Heart left ventricle (tissue), 16 donors: Measurements from ENCODE around the gene BICRA. TPM values are rescaled to one million over a fixed set of nuclear protein-coding genes. Genes with fewer than 3 reads are reported as not detected.
A peak's percentile ranks its signal among the peaks of the same experiment; 100 is the strongest.

Experiments
- ATAC-seq, 4 donors: fragments of 200-7000 bp; cut with Tn5 transposase; one replicate each; pipeline ENCODE4 v1.9.1; 2020 to 2022; ENCODE audit warnings: moderate library complexity in 4 of 4, mild to moderate bottlenecking in 3 of 4, moderate number of reproducible peaks in 1 of 4
- DNase-seq, 5 donors: peaks; one replicate each; pipeline ENCODE4 v3.0.0-alpha.2; 2020
- H3K27ac ChIP-seq, 12 donors: fragments of 200-600 bp; sonication (generic) in 4 of 12; one replicate each; pipeline versions ENCODE4 v1.5.0 to v1.8.0; 2016 to 2022; ENCODE audit warnings: mild to moderate bottlenecking in 2 of 12
- H3K27me3 ChIP-seq, 9 donors: fragments of 200-600 bp; sonication (generic) in 2 of 9; one replicate each; pipeline versions ENCODE4 v1.5.1 to v1.8.0; 2016 to 2022; ENCODE audit warnings: mild to moderate bottlenecking in 3 of 9
- H3K36me3 ChIP-seq, 9 donors: fragments of 200-600 bp; sonication (generic) in 2 of 9; one replicate each; pipeline versions ENCODE4 v1.5.0 to v1.8.0; 2018 to 2022; ENCODE audit warnings: mild to moderate bottlenecking in 2 of 9
- H3K4me1 ChIP-seq, 12 donors: fragments of 200-600 bp; sonication (generic) in 4 of 12; one replicate each; pipeline versions ENCODE4 v1.5.0 to v1.8.0; 2016 to 2022; ENCODE audit warnings: mild to moderate bottlenecking in 3 of 12
- H3K4me3 ChIP-seq, 12 donors: fragments of 200-600 bp; sonication (generic) in 4 of 12; one replicate each; pipeline versions ENCODE4 v1.5.0 to v1.8.0; 2017 to 2022; ENCODE audit warnings: mild to moderate bottlenecking in 9 of 12, moderate library complexity in 4 of 12
- H3K9me3 ChIP-seq, 12 donors: fragments of 200-600 bp; sonication (generic) in 4 of 12; one replicate each; pipeline versions ENCODE4 v1.5.0 to v1.8.0; 2016 to 2022; ENCODE audit warnings: mild to moderate bottlenecking in 1 of 12
- CTCF ChIP-seq, 12 donors: fragments of 200-600 bp; sonication (generic) in 4 of 12; IDR thresholded peaks; one replicate each; pipeline versions ENCODE4 v1.5.0 to v1.8.0; 2018 to 2022; ENCODE audit warnings: antibody characterized with exemption in 12 of 12, mild to moderate bottlenecking in 5 of 12
- POLR2A ChIP-seq, 2 donors: fragments of 450-650 bp; IDR thresholded peaks; one replicate each; pipeline ENCODE4 v1.6.1; 2017; ENCODE audit warnings: antibody characterized with exemption in 2 of 2, mild to moderate bottlenecking in 2 of 2, moderate library complexity in 2 of 2
- WGBS, 4 donors: extraction: QIAGEN DNeasy Blood & Tissue Kit in 2 of 4; methylation state at CpG; one replicate each; pipeline versions ENCODE4 v1.1.5 to v1.1.7; 2013 to 2018; 5-methylcytosine and 5-hydroxymethylcytosine counted together
- intact Hi-C, 10 donors: fragments of 100-400 bp; cut with DNase I; formaldehyde crosslinking; loops; one replicate each; pipeline versions ENCODE4 v1.11.1 to v1.14.2; 2022
- polyA plus RNA-seq, 2 donors: library from polyadenylated mRNA; stranded (reverse); fragments of 200-250 nt; gene quantifications; one replicate each; pipeline ENCODE4 v1.2.3, GENCODE V29; 2013
- total RNA-seq, 9 donors: library from RNA; depleted of rRNA in 2 of 9; stranded (reverse); fragments of >200 nt in 2 of 9; fragmentation: NEBNext Ultra II Directional in 3 of 9; extraction: Animal tissue kit (Norgen Biotek cat#: 25700) in 3 of 9; gene quantifications; one replicate each; pipeline versions ENCODE4 v1.1.0 to v1.2.4, GENCODE V29; 2016 to 2023
- donor health status: ischemic (EF 13 %, LVEDD 7.1; RV severe dilation, severe dysfunction).
- donor health status: healthy with polysubstance abuse.
- donor health status: DM: no; HTN: yes; CAD: no.
- donor health status: DM: no; HTN: no; CAD: no.
- donor health status: ischemic (EF 25% LVEDD 6.9; RV normal size, moderate dysfunction).
- donor health status: ischemic (EF 25% LVEDD 5.7; RV mildly dilated, moderate dysfunction).
- donor health status: healthy.
- donor health status: DM: yes; HTN: yes; CAD: no.
- donor health status: ischemic (EF 35%, LVEDD 5.7; RV mildly dilated, moderate dysfunction).
- donor health status: nonischemic (EF 11% LVEDD 7.7; RV severe dilation, severe dysfunction).
- donor health status: DM: yes; HTN: yes; CAD: no.
- donor health status: PGD.
- donor health status: ischemic (EF 29% LVEDD 5.4; RV normal size, mild dysfunction).
- donor health status: nonischemic (EF 23%, LVEDD 6.1; RV moderate dilation, normal function).

The BICRA gene
- total and polyA plus RNA-seq, 11 donors: 5.3 to 14.5 (median 8.5) TPM

GRCh38 chr19:47564081-47564480 lies 44.9 kb upstream of the BICRA start:
- Histone ChIP-seq H3K9me3 (no peaks in the 10 kb centered on the region), H3K27ac (no peak overlapping the region), H3K27me3 (no peaks in the 10 kb centered on the region), H3K4me1 (no peaks in the 10 kb centered on the region), H3K4me3 (no peak overlapping the region), H3K36me3 (no peaks in the 10 kb centered on the region)
- ATAC-seq: no peak
- 80 to 90% (median 84%) methylated on average over 3 of the region's 3 CpGs for WGBS, 4 donors
- no peak for DNase-seq
- intact Hi-C loops: no loop called here
- TF ChIP-seq CTCF (IDR thresholded peaks at IDR 0.05) (no peak), POLR2A (IDR thresholded peaks at IDR 0.05) (no peak)

GRCh38 chr19:47569331-47569730 lies 39.6 kb upstream of the BICRA start:
- H3K36me3 ChIP-seq: no peaks in the 10 kb centered on the region
- WGBS, 4 donors: 81 to 87% (median 84%) methylated on average over 9 of the region's 9 CpGs
- no peaks in the 10 kb centered on the region for H3K9me3 ChIP-seq
- H3K27me3 ChIP-seq: peaks cover 0 to 12% (median 0%) of the 10 kb centered on the region in 9 donors
- TF ChIP-seq CTCF (IDR thresholded peaks at IDR 0.05) (no peak), POLR2A (IDR thresholded peaks at IDR 0.05) (no peak)
- intact Hi-C loops: no loop called here
- no peak overlapping the region for H3K4me3 ChIP-seq
- DNase-seq (no peak), ATAC-seq (no peak)
- H3K4me1 ChIP-seq: peaks cover 0 to 10% (median 2%) of the 10 kb centered on the region in 12 donors
- H3K27ac ChIP-seq: no peak overlapping the region

GRCh38 chr19:47572635-47573034 lies 36.3 kb upstream of the BICRA start:
- TF ChIP-seq POLR2A (IDR thresholded peaks at IDR 0.05) (no peak), CTCF (IDR thresholded peaks at IDR 0.05) (no peak)
- whole genome bisulfite sequencing, 4 donors: 61 to 77% (median 69%) methylated on average over 22 of the region's 22 CpGs
- H3K4me3 ChIP-seq: peak overlapping the region in 6 of 12 donors; percentile 27 to 60 (median 49)
- intact Hi-C loops: no loop called here
- peaks cover 0 to 12% (median 0%) of the 10 kb centered on the region in 9 donors for H3K27me3 ChIP-seq
- H3K27ac ChIP-seq: no peak overlapping the region
- H3K36me3 ChIP-seq: no peaks in the 10 kb centered on the region
- ATAC-seq (no peak), DNase-seq (no peak)
- peaks cover 0 to 10% (median 2%) of the 10 kb centered on the region in 12 donors for H3K4me1 ChIP-seq
- H3K9me3 ChIP-seq: no peaks in the 10 kb centered on the region

- Histone ChIP-seq H3K9me3 (no peaks in the 10 kb centered on the region), H3K4me1 (peaks cover 0 to 10% (median 2%) of the 10 kb centered on the region in 12 donors), H3K27me3 (peaks cover 0 to 12% (median 0%) of the 10 kb centered on the region in 9 donors), H3K36me3 (no peaks in the 10 kb centered on the region), H3K4me3 (peak within 1 kb of the TSS in 11 of 12 donors; percentile 8 to 60 (median 46)), H3K27ac (no peak within 1 kb of the TSS)
- peak; percentile 64 to 85 (median 69) for DNase-seq
- TF ChIP-seq CTCF (IDR thresholded peaks at IDR 0.05): no peak
- TF ChIP-seq POLR2A (IDR thresholded peaks at IDR 0.05): no peak
- intact Hi-C loops: no loop called here
- 13 to 24% (median 19%) methylated on average over 52 to 89 of the region's 89 CpGs for WGBS, 4 donors
- peak in 3 of 4 donors; percentile 79 to 88 (median 87) for ATAC-seq
Observed at GRCh38 chr19:47573071-47574026, 35.6 kb upstream of the BICRA start, which contains the start of gene ZNF541. Gene ZNF541 (minus strand): TSS chr19:47573148. CDS start chr19:47555856, 17,292 bp downstream.
